H9 (cell line): ENCODE measurements around the gene MRGPRD. TPM values are rescaled to one million over a fixed set of nuclear protein-coding genes. Genes with fewer than 3 reads are reported as not detected.

ENCODE experiments used
- DNase-seq: peaks from one replicate; pipeline ENCODE4 v3.0.0-alpha.2; 2017
- H2AFZ ChIP-seq: one replicate; pipeline ENCODE4 v1.6.1; 2013; ENCODE audit warnings: mild to moderate bottlenecking, low read length, control low read depth, moderate library complexity
- H2AK5ac ChIP-seq: 2 replicates; pipeline ENCODE4 v1.6.1; 2013; ENCODE audit warnings: low read length, control low read depth, mixed read lengths; ENCODE audit not compliant: insufficient read length
- H2BK120ac ChIP-seq: one replicate; pipeline ENCODE4 v1.6.1; 2013; ENCODE audit warnings: low read depth, mild to moderate bottlenecking, low read length, control low read depth, inconsistent platforms; ENCODE audit not compliant: poor library complexity, severe bottlenecking
- H2BK12ac ChIP-seq: 2 replicates; pipeline ENCODE4 v1.6.1; 2013; ENCODE audit warnings: low read length, control low read depth, mixed read lengths, low read depth; ENCODE audit not compliant: insufficient read length
- H2BK15ac ChIP-seq: 2 replicates; pipeline ENCODE4 v1.6.1; 2013; ENCODE audit warnings: low read depth, low read length, control low read depth
- H2BK20ac ChIP-seq: one replicate; pipeline ENCODE4 v1.6.1; 2013; ENCODE audit warnings: low read depth, mild to moderate bottlenecking, low read length, control low read depth, inconsistent platforms; ENCODE audit not compliant: poor library complexity, severe bottlenecking
- H2BK5ac ChIP-seq: 2 replicates; pipeline ENCODE4 v1.6.1; 2013; ENCODE audit warnings: low read length, control low read depth, mixed read lengths; ENCODE audit not compliant: insufficient read length
- H3K14ac ChIP-seq: 2 replicates; pipeline ENCODE4 v1.6.1; 2013; ENCODE audit warnings: low read length, control low read depth; ENCODE audit not compliant: insufficient read depth
- H3K18ac ChIP-seq: 2 replicates; pipeline ENCODE4 v1.6.1; 2013; ENCODE audit warnings: low read depth, mild to moderate bottlenecking, mixed read lengths, low read length, control low read depth; ENCODE audit not compliant: insufficient read length
- H3K23ac ChIP-seq: 2 replicates; pipeline ENCODE4 v1.6.1; 2013; ENCODE audit warnings: low read length, control low read depth, mixed read lengths, low read depth; ENCODE audit not compliant: insufficient read length
- H3K23me2 ChIP-seq: 2 replicates; pipeline ENCODE4 v1.6.1; 2013; ENCODE audit warnings: low read depth, mild to moderate bottlenecking, mixed read lengths, low read length, control low read depth; ENCODE audit not compliant: insufficient read length, poor library complexity, severe bottlenecking
- H3K27ac ChIP-seq: 2 replicates; pipeline ENCODE4 v1.5.1; 2013; ENCODE audit warnings: low read length, control low read depth, mixed read lengths, low read depth; ENCODE audit not compliant: insufficient read length
- H3K27me3 ChIP-seq: 2 replicates; pipeline ENCODE4 v1.6.1; 2013; ENCODE audit warnings: low read length, control low read depth, inconsistent platforms; ENCODE audit not compliant: insufficient read depth
- H3K4ac ChIP-seq: 2 replicates; pipeline ENCODE4 v1.6.1; 2013; ENCODE audit warnings: low read depth, mild to moderate bottlenecking, control low read depth, inconsistent platforms, low read length, moderate library complexity
- H3K4me1 ChIP-seq: 2 replicates; pipeline ENCODE4 v1.6.1; 2013; ENCODE audit warnings: low read length, control low read depth, inconsistent platforms; ENCODE audit not compliant: insufficient read depth
- H3K4me2 ChIP-seq: 2 replicates; pipeline ENCODE4 v1.6.1; 2013; ENCODE audit warnings: low read length, control low read depth, mixed read lengths; ENCODE audit not compliant: insufficient read length, insufficient read depth
- H3K56ac ChIP-seq: 2 replicates; pipeline ENCODE4 v1.6.1; 2013; ENCODE audit warnings: low read depth, mild to moderate bottlenecking, mixed read lengths, low read length, control low read depth; ENCODE audit not compliant: insufficient read length
- H3K79me1 ChIP-seq: 2 replicates; pipeline ENCODE4 v1.6.1; 2013; ENCODE audit warnings: low read depth, mild to moderate bottlenecking, moderate library complexity, low read length, control low read depth, inconsistent platforms; ENCODE audit not compliant: insufficient read depth, poor library complexity, severe bottlenecking
- H3K79me2 ChIP-seq: 2 replicates; pipeline ENCODE4 v1.6.1; 2013; ENCODE audit warnings: low read length, control low read depth, inconsistent platforms; ENCODE audit not compliant: insufficient read depth
- H3K9ac ChIP-seq: 2 replicates; pipeline ENCODE4 v1.6.1; 2013; ENCODE audit warnings: low read length, control low read depth, mixed read lengths; ENCODE audit not compliant: insufficient read length; ENCODE audit errors: extremely low read depth
- H3K9me3 ChIP-seq: one replicate; pipeline ENCODE4 v1.6.1; 2013; ENCODE audit warnings: low read depth, low read length, inconsistent platforms; ENCODE audit not compliant: control insufficient read depth
- H3T11ph ChIP-seq: one replicate; pipeline ENCODE4 v1.6.1; 2013; ENCODE audit warnings: mild to moderate bottlenecking, low read length, control low read depth, inconsistent platforms
- H4K20me1 ChIP-seq: one replicate; pipeline ENCODE4 v1.6.1; 2013; ENCODE audit not compliant: control insufficient read depth, insufficient read length, insufficient read depth
- H4K5ac ChIP-seq: 2 replicates; pipeline ENCODE4 v1.6.1; 2013; ENCODE audit warnings: low read depth, mild to moderate bottlenecking, mixed read lengths, low read length, control low read depth; ENCODE audit not compliant: insufficient read length
- H4K8ac ChIP-seq: replicated peaks from 2 replicates; pipeline ENCODE4 v1.6.1; 2013; ENCODE audit warnings: low read length, control low read depth, mixed read lengths, low read depth; ENCODE audit not compliant: insufficient read length
- H4K91ac ChIP-seq: 2 replicates; pipeline ENCODE4 v1.6.1; 2013; ENCODE audit warnings: low read depth, mild to moderate bottlenecking, moderate library complexity, mixed read lengths, low read length, control low read depth; ENCODE audit not compliant: insufficient read length
- H3K27ac Mint-ChIP-seq, 3 experiments: 2 replicates in 2 of 3; 3 replicates in 1 of 3; pipeline ENCODE4 v1.8.0; 2020 to 2021; ENCODE audit warnings: mixed read lengths in 3 of 3, mild to moderate bottlenecking in 1 of 3, moderate library complexity in 1 of 3
- H3K27me3 Mint-ChIP-seq: 2 replicates; pipeline ENCODE4 v1.8.0; 2021; ENCODE audit warnings: low read depth, mild to moderate bottlenecking, moderate library complexity, mixed read lengths
- H3K36me3 Mint-ChIP-seq, 3 experiments: 2 replicates in 2 of 3; 3 replicates in 1 of 3; pipeline ENCODE4 v1.8.0; 2020 to 2021; ENCODE audit warnings: low read depth in 3 of 3, mixed read lengths in 3 of 3; ENCODE audit not compliant: insufficient read depth in 1 of 3
- H3K4me1 Mint-ChIP-seq, 2 experiments: 2 replicates each; pipeline ENCODE4 v1.8.0; 2020; ENCODE audit warnings: mixed read lengths in 2 of 2
- H3K4me3 Mint-ChIP-seq, 2 experiments: 2 replicates in 1 of 2; 3 replicates in 1 of 2; pipeline ENCODE4 v1.8.0; 2020 to 2021; ENCODE audit warnings: mild to moderate bottlenecking in 2 of 2, mixed read lengths in 2 of 2, moderate library complexity in 1 of 2
- H3K9me3 Mint-ChIP-seq, 2 experiments: 2 replicates in 1 of 2; 3 replicates in 1 of 2; pipeline ENCODE4 v1.8.0; 2020; ENCODE audit warnings: mild to moderate bottlenecking in 2 of 2, mixed read lengths in 2 of 2, moderate library complexity in 1 of 2
- WGBS: extraction: QIAGEN DNeasy Blood & Tissue Kit; methylation state at CpG from one replicate; pipeline ENCODE4 v1.1.7; 2013; ENCODE audit warnings: missing lambda C conversion rate, low lambda C conversion rate, mixed read lengths; ENCODE audit not compliant: insufficient read length; ENCODE audit errors: extremely low coverage; 5-methylcytosine and 5-hydroxymethylcytosine counted together
- total RNA-seq: library from RNA; stranded (reverse); gene quantifications from 2 replicates; pipeline ENCODE4 v1.2.1, GENCODE V29; 2021
- TF ChIP-seq, protein P1 (sequence below): fragments of 200-600 bp; sonication (generic); conservative IDR thresholded peaks from 3 replicates; pipeline ENCODE4 v1.8.0; 2021; ENCODE audit warnings: antibody characterized with exemption, mild to moderate bottlenecking

Gene MRGPRD
- total RNA-seq, 1 experiment from 2014 or later, result not detected

GRCh38 chr11:68956142-68956541, 24.6 kb downstream of the MRGPRD start:
- no peaks in the 10 kb centered on the region for H3K79me2 ChIP-seq
- H3K23me2 ChIP-seq, result no peaks in the 10 kb centered on the region
- no peak overlapping the region for H3K18ac ChIP-seq
- no peak overlapping the region for H3K14ac ChIP-seq
- no peak overlapping the region for H2BK5ac ChIP-seq
- H3T11ph ChIP-seq, result no peak overlapping the region
- TF ChIP-seq, protein P1, sequence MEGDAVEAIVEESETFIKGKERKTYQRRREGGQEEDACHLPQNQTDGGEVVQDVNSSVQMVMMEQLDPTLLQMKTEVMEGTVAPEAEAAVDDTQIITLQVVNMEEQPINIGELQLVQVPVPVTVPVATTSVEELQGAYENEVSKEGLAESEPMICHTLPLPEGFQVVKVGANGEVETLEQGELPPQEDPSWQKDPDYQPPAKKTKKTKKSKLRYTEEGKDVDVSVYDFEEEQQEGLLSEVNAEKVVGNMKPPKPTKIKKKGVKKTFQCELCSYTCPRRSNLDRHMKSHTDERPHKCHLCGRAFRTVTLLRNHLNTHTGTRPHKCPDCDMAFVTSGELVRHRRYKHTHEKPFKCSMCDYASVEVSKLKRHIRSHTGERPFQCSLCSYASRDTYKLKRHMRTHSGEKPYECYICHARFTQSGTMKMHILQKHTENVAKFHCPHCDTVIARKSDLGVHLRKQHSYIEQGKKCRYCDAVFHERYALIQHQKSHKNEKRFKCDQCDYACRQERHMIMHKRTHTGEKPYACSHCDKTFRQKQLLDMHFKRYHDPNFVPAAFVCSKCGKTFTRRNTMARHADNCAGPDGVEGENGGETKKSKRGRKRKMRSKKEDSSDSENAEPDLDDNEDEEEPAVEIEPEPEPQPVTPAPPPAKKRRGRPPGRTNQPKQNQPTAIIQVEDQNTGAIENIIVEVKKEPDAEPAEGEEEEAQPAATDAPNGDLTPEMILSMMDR, result peak; percentile 67
- no peak overlapping the region for H4K8ac ChIP-seq
- no peak overlapping the region for H2AFZ ChIP-seq
- H3K23ac ChIP-seq, result no peak overlapping the region
- no peak overlapping the region for H3K4me2 ChIP-seq
- H3K27me3 ChIP-seq, result no peaks in the 10 kb centered on the region
- H4K91ac ChIP-seq, result no peak overlapping the region
- H3K4me1 ChIP-seq, result no peaks in the 10 kb centered on the region; the same call in 1 of the 2 replicates
- no peaks in the 10 kb centered on the region for H3K36me3 Mint-ChIP-seq
- H3K4me1 Mint-ChIP-seq, result peaks cover 4 to 16% of the 10 kb centered on the region in 2 experiments
- H3K9ac ChIP-seq, result no peak overlapping the region
- no peaks in the 10 kb centered on the region for H4K20me1 ChIP-seq
- no peak overlapping the region for H3K27ac ChIP-seq
- no peak overlapping the region for H3K4me3 Mint-ChIP-seq
- no peak overlapping the region for H3K27ac Mint-ChIP-seq
- H2BK15ac ChIP-seq, result no peak overlapping the region
- H2BK12ac ChIP-seq, result no peak overlapping the region
- H4K5ac ChIP-seq, result no peak overlapping the region
- H3K79me1 ChIP-seq, result no peaks in the 10 kb centered on the region
- no peak overlapping the region for H2BK120ac ChIP-seq
- H3K9me3 ChIP-seq, result no peaks in the 10 kb centered on the region
- H3K4ac ChIP-seq, result no peak overlapping the region
- H3K9me3 Mint-ChIP-seq, result no peaks in the 10 kb centered on the region; a peak in 1 of 5 replicates
- no peak overlapping the region for H3K56ac ChIP-seq
- DNase-seq, result peak; percentile 77
- H3K27me3 Mint-ChIP-seq, result no peaks in the 10 kb centered on the region; the same call in 1 of the 2 replicates
- no peak overlapping the region for H2AK5ac ChIP-seq
- H2BK20ac ChIP-seq, result no peak overlapping the region
- no CpG with 5 or more reads among the region's 12 CpGs for WGBS
